Measurements from ENCODE around the gene DNAJB6.
"Not testable (repeated sequence)": the region's sequence is repeated elsewhere in the genome, so short reads cannot be mapped to it uniquely, and the experiment has no call there.

The DNAJB6 gene

DNA sequence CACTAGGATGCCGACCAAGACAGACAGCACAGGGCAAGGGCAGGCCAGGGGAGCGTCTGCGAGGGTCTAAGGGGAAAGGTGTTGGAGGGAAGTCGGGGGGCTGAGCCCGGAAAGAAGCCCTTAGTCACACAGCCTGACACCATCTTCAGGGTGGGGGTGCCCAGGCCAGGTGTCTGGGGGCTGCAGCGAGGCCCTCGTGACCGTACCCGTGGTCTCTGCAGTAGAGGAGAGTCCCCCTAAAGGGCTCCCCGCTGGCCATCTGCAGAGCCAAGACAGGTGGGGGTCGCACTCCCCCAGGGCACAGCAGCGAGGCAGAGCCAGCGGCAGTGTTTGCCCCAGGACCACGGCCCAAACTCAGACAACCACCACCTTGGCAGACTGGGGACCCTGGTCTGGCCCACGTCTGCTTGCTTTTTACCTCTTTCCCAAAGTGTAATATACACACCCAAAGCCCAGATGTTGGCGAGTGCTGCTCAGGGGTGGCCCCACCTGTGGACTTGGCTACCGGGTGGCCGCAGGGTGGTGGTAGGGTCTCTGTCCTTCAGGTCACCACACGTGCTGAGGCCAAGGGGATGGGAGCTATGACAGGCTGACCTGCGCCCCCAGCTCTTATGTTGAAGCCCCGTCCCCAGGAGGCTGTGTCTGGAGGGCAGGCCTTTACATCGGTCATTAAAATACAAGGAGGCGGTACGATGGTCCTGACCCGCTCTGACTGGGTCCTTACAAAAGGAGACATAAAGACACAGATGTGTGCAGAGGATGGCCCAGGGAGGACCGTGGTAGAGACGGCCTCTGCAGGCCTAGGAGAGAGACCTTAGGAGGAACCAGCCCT is 107.4 kb downstream of the DNAJB6 start:
- no peak for DNase-seq

DNA sequence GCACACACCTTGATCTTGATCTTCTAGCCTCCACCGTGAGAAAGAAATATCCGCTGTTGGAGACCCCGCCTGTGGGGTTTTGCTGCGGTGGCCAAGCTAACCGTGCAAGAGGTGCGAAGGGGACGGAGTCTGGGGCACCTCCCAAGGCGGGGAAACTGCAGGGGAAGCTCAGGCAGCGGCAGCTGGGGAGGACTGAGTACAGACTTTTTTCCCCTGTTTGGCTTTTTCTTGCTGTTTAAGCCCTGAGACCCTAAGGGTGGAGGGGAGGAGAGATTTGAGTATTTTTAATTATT is 108.0 kb downstream of the DNAJB6 start:
- no peak for DNase-seq

DNA sequence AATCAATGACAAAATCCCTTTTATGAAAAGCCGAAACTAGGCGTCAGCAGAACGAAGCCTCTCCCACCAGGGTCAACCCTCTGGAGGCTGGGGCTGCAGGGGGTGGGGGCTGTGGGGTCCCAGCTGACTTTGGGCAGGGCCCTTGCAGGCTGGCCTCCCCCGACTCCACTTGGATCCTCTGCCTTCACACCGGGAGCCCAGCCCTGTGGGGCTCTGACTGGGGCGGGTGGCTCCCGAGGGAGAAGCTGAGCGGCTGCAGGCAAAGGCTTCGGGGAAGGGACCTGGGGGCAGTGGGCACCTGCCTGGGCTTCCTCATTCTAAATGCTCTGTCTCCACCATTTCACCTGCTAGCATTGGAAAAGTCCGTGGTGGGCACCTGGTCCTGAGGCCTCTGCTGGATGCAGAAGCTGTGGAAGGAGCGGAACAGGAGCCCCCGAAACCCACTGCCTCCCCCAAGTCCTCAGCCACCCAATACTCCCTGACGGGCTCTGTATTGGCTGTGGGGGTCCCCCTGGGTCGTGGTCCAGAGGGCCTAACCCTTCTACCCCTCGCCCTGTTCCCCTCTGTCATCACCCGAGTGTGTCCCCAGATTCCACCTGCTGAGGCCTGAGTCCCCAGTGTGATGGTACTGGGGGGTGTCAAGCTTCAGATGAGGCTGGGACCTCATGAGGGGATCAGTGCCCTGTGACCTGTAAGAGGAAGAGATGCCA is 108.6 kb downstream of the DNAJB6 start:
- no peak for DNase-seq

DNA sequence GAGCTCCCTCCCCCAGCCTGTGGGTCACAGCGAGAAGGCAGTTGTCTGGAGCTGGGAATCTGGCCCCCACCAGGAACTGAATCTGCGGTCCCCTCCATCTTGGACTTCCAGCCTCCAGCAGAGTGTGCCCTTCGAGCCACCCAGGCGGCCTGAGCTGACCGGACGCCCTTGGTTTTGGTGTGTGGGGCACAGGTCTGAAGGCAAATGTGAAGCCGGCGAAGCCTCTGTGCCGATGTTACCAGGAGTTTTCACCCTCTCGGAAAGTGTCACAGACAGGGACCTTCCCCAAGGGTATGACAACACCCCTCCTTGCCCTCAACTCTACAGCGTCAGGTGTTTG is 109.1 kb downstream of the DNAJB6 start:
- no peak for DNase-seq

DNA sequence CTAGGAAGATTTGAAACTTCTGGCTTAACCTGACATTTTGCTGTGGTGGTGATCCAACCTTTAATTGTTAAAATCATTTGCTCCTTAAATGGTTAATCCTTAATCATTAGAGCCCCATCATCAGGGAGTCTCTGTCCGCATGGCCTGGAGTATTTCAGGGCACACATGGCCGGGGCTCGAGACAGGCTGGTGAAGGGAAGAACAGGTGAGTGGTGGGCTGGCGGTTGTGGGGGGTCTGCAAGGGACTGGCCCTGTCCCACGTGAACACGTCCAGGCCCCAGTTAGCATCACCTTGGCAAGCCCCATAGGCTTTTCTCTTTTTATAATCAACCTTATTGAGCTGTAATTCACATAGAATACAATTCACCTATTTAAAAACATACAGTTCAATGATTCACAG is 109.5 kb downstream of the DNAJB6 start:
- no peak for DNase-seq

DNA sequence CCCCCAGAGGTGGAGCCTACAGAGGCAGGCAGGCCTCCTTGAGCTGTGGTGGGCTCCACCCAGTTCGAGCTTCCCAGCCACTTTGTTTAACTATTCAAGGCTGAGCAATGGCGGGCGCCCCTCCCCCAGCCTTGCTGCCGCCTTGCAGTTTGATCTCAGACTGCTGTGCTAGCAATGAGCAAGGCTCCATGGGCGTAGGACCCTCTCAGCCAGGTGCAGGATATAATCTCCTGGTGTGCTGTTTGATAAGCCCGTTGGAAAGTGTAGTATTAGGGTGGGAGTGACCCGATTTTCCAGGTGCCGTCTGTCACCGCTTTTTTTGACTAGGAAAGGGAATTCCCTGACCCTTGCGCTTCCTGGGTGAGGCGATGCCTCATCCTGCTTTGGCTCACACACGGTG is 117.2 kb downstream of the DNAJB6 start:
- not testable (repeated sequence) for DNase-seq

DNA sequence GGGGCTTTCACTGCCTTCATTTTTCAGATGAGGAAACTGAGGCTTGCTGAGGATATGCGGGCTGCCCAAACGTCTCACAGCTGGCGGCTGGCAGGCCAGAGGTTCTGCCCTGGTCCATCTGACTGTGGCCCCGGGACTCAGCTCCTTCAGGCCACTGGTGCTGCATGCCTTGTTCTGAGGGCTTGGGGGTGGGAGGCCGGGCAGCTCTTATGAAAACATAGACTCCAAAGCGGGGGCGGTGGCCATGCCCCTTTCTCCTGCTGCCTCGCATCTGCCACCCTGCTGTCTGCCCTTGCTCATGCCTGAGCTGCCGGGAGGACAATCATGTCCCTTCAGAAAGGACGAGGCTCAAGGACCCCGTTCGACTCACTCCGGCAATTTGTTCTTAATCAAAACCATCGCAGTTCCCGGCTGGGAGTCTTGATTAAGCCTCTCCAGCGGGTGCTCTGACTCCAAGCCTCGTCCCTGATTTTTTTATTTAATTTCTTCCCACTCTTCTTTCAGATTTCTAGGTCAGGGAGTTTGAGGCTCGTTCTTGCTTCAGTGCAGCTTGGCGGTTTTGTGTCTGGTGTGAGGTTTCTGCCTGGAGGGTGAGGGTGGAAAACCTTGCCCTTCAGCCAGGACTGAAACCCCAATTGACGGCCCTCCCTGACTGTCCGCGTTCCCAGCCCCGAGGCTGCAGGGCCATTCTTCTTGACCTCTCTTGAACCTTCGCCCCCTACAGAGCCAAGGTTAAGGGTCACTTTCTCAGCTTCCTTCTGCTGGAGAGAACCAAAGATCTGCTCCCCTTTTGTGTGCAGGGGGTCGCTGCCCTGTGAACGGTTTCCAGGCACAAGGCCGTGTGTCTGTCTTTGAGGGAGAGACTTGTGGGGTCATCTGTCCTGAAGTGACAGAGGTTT is 120.8 kb downstream of the DNAJB6 start:
- DNase-seq = no peak

DNA sequence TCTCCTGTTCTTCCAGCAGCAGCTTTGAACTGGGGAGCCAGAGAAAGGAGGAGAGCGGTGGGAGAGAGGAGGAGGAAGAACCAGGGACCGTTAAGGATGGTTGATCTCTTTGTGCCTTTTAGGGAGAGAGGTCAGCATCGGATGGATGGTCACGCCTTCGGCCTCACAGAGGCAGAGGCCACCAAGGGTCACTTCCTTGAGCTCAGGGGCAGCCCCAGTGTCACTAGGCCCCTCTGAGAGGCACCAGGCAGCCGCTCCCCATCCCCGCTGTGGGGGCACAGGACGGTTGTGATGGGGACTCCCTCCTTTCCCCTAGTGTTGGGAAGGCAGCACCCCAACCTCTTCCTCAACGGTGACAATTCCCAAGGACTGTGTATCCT is 121.4 kb downstream of the DNAJB6 start:
- DNase-seq = no peak

DNA sequence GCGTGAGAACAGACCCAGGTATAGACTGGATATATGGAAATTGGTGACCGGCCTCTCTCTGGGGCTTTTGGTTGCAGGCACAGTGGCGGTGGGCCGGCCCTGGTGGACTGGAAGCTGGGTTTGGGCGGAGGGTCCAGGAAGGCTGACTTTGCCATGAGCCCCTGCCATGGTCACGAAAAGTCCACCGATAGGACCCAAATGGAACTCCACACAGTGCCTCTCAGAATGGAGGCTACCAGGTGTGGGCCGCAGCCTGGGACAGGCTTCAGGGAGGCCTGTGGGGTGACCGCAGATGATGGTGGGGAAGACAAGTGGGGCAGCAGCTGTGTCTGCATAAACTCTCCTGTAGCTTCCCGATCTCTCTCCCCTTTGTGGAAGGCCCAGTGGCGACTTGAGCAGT is 123.2 kb downstream of the DNAJB6 start:
- DNase-seq = no peak

DNA sequence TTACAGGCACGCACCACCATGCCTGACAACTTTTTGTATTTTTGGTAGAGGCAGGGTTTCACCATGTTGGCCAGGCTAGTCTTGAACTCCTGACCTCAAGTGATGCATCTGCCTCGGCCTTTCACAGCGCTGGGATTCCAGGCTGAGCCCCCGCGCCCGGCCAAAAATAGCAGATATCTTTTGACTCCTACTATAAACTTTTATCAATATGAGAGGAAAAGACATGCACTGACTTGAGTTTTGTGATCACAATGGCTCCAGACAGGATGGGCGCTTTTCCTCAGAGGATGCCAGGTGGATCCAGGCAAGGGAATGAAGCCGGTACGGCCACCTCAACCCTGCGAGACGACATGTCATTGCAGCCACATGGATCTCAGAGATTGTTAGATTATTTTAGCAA is 123.9 kb downstream of the DNAJB6 start:
- no peak for DNase-seq

DNA sequence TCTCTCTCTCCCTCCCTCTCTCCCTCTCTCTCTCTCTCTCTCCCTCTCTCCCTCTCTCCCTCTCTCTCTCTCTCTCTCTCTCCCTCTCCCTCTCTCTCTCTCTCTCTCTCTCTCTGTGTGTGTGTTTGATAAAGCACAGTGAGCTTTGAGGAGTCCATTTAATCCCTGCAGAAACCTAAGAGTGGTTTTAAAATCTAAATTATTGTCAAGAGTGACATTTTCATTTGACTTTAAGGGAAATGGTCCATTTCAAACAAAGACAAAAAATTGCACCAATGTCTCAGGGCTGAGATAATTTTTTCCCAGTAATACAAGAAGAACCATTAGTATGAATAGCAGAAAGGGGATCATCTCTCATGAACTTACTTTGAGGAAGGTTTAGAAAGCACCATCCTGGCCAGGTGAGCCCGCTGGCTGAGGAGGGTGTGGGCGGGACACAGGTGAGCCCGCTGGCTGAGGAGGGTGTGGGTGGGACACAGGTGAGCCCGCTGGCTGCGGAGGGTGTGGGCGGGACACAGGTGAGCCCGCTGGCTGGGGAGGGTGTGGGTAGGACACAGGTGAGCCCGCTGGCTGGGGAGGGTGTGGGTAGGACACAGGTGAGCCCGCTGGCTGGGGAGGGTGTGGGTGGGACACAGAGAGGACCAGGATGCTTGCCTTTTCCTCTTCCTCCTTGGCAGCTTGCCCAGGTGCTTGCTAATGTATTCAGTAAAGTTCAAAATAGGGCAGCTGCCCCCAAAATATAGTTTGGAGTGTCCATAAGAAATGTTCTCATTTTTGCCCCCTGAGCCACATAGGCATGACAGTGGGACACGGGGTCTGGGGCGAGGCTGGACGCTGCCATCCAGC is 125.0 kb downstream of the DNAJB6 start:
- no peak for DNase-seq

DNA sequence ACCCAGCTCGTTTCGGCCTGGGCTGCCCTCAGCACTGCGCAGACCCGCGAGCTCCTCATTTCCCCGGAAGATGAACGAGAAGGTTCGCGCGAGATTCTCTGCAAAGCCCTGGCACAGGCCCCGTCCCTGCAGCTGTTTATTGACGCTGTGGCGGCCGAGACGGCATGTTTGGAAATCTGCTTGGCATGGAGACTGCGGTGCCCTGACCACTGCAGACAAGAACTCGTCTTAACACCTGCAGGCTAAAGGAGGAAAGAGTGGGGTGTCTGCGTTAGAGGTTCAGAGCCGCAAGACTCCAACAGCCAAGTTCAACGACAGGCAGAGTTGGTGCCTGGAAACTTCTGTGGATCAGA is 125.6 kb downstream of the DNAJB6 start:
- DNase-seq = no peak

DNA sequence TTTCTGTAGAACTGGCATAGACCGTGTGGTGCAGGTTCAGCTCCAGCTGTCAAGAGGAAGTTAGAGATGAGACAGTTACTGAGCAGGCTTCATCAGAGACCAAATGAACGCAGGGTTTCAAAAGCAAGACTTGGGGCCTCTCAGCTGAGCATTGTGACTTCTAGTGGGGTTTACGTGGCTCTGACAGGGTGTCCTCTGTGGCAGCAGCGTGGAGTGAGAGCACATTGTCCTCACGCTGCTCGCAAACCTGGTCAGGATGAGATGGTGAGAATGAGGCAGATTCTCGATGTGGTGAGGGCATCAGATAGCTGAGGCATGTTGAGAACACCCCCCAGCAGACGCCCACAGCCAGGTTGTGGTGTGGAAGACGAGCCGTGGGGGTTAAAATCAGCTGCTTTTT is 126.0 kb downstream of the DNAJB6 start:
- no peak for DNase-seq

DNA sequence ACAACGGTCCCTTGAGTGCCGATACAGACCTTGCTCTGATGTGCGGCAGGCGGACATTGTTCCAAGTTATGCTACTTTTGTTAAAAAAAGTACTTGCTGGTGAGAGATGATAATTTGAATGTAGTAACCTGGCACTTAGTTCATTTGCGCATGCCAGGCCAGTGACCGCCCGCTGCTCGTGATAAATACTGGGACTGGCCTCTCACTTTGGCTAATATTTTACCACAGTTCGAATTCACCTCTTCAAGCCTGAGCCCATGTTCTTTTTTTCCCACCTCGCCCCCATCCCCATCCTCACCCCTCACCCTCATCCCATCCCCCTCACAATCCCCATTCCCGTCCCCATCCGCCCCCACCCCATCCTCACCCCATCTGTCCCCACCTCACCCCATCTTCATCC is 126.4 kb downstream of the DNAJB6 start:
- no peak for DNase-seq

DNA sequence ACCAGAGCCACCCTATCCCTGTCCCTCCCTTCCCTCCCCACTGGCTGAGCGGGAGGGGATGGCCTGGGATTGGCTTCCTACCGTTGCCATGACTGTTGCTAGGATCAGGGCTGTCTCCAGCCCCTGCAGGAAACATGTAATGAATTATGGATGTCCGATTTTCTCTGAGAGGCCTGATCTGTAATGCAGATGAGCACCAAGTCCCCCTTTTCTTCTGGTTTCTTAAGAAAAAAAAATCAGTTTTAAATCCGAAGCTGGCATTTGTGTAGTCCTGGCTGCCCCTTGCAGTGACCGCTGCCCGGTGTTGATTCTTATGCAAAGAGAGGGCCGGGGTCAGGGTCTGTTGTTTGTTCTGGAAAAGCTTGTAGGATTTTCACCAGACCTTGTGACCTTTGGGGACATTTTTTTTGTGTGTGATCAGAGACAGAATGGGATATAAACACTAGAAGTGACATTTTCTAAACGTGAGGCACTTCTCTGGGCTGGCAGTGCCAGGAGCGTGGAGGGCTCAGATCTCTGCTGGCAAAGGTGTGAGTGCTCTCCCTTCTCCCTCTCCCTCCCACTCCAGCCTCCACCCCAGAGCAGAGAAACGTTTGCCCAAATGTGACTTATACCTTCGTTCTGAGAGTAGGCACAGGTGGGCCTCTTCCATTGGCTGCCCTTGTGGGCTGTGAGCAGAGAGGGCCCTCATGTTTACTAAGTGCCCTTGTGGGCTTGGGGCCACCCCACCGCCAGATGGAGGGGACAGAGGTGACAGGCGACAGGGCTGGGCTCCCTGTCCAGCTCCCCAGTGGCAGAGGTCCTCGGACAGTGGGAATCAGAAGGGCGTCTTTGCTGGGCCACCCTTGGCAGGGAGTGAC is 127.5 kb downstream of the DNAJB6 start:
- no peak for DNase-seq

DNA sequence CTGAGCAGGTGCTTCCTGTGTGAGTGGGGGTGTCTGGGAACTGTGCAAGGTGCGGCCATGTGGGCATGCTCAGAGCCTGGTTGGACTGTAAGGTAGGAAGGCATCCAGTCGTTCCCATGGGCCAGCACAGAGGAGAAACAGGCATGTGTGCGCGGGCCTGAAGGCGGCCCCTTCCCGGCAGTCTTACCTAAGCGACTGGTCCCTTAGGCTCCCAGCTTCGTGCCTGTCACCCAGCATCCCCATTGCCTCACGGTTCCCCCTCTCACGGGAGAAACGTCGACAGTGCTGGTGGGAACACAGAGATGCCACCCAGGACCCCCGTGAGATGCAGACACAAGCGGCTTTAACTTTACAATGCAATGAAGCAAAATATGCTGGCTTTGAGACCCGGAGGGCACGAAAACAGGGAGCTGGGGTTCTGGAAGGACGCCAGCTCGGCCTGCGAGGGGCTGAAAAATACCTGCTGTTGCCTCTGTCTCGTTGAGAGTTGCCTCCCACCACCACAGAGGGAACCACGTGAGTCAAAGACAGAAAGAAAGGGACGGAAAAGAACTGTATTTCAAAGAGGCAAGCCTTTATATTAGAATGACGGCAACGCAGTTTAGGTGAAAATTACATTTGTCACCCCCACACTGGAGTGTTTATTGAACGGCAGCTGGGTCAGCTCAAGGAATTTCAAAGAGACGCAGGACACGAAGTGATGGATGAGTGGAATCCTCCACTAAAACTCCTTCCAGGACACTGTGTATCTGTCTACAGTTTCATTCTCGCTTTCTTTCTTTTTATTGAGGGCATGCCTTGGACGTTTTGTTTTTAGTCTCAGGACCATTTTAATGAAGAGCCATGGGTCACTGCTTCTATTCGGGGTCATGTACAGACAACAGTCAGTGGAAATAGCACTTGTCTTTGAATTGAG is 128.4 kb downstream of the DNAJB6 start:
- no peak for DNase-seq

DNA sequence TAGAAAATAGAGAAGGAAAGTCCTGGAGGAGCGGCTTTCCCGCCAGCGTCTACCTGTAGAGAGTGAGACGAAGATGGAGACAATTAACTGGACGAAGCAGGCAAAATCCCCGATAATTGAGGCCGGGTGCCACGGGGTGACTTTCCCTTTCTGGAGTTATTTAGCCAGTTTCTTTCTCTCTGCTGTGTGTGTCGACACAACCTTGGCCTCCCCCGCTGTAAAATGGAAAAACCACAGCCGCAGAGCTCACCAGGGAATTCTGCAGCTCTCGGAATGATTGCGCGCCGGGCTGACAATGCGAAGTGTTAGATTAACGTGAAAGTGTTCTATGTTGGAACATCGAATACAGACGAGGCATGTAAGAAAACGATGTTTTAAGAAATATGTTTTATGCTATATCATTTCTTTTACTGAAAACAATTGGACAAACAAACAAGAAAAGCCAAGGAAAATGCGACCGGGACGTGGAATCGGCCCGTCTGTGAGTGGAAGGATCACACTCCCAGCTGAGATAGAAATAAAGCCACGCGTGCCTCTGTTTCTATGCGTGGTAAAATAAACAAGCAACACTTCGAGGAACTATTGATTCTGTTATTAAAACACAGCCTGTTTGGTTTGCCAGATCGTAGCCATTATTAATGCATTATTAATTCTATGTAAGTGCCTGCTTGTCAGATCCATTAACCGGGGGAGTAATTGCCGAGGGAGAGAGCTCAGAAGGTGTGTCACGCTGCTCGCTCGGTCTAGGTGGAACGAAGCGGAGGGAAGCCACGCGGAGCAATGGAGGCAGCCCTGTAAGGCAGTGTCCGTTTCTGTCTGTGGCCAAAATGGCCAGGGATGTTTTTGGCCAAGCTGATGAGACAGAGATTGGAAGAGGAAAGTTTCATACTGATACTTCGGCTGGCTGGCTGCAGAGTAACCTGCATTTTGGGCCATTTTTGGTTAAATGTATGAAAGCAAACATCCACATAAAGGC is 129.4 kb downstream of the DNAJB6 start:
- no peak for DNase-seq

DNA sequence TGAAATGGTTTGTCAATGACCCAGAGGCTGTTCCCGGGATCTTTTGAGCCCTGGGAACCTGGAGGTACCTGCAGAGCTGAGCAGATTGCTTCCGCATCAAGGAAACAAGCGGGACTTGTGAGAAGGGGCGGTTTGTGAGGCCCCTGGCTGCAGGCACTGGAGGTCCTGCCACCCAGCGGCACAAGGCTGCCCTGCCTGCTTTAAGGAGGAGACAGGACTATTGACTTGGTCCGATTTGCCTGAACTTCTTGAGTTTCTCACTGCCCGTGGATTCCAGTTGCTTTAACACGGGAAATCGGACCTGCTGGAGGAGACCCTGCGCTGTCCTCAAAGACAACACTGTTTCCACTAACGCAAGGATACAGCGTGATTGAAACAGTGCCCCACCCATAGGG is 130.1 kb downstream of the DNAJB6 start:
- no peak for DNase-seq
